Trophoblast cell (in vitro differentiated cells and primary cell): ENCODE measurements around the gene ALPI.
"Not testable (repeated sequence)": the region's sequence is repeated elsewhere in the genome, so short reads cannot be mapped to it uniquely, and the experiment has no call there.

Experiments
- DNase-seq, 2 donors: peaks; one replicate each; pipeline ENCODE4 v3.0.0-alpha.2; 2016
- H2AFZ ChIP-seq: 2 replicates; pipeline ENCODE4 v1.6.1; 2013; ENCODE audit warnings: low read length, moderate library complexity, mild to moderate bottlenecking; ENCODE audit not compliant: insufficient read depth, poor library complexity
- H2AK5ac ChIP-seq: 2 replicates; pipeline ENCODE4 v1.6.1; 2013; ENCODE audit warnings: mild to moderate bottlenecking, low read length
- H2BK120ac ChIP-seq: 2 replicates; pipeline ENCODE4 v1.6.1; 2013; ENCODE audit warnings: low read length, mild to moderate bottlenecking, moderate library complexity; ENCODE audit not compliant: insufficient read depth, poor library complexity
- H2BK12ac ChIP-seq: 2 replicates; pipeline ENCODE4 v1.6.1; 2013; ENCODE audit warnings: mild to moderate bottlenecking, low read length, moderate library complexity
- H2BK5ac ChIP-seq: 2 replicates; pipeline ENCODE4 v1.6.1; 2013; ENCODE audit warnings: low read length, low read depth, moderate library complexity, mild to moderate bottlenecking; ENCODE audit not compliant: poor library complexity
- H3K14ac ChIP-seq: 2 replicates; pipeline ENCODE4 v1.6.1; 2013; ENCODE audit warnings: mild to moderate bottlenecking, low read length
- H3K18ac ChIP-seq: 2 replicates; pipeline ENCODE4 v1.6.1; 2013; ENCODE audit warnings: mild to moderate bottlenecking, low read length
- H3K23ac ChIP-seq: 2 replicates; pipeline ENCODE4 v1.6.1; 2013; ENCODE audit warnings: low read length
- H3K27ac ChIP-seq: 2 replicates; pipeline ENCODE4 v1.5.1; 2013; ENCODE audit warnings: low read depth, mild to moderate bottlenecking, inconsistent platforms, low read length, moderate library complexity
- H3K27me3 ChIP-seq: 2 replicates; pipeline ENCODE4 v1.6.1; 2013; ENCODE audit warnings: inconsistent platforms, mild to moderate bottlenecking, low read length, moderate library complexity; ENCODE audit not compliant: insufficient read depth
- H3K36me3 ChIP-seq, 2 experiments: 1 replicate in 1 of 2; 2 replicates in 1 of 2; pipeline ENCODE4 v1.6.1; 2013; ENCODE audit warnings: low read length in 2 of 2, mild to moderate bottlenecking in 2 of 2, moderate library complexity in 1 of 2; ENCODE audit not compliant: insufficient read depth in 2 of 2, control insufficient read depth in 1 of 2
- H3K4ac ChIP-seq: 2 replicates; pipeline ENCODE4 v1.6.1; 2013; ENCODE audit warnings: low read depth, mild to moderate bottlenecking, low read length, moderate library complexity
- H3K4me1 ChIP-seq, 2 experiments: 1 replicate in 1 of 2; 2 replicates in 1 of 2; pipeline ENCODE4 v1.6.1; 2013; ENCODE audit warnings: low read length in 2 of 2, mild to moderate bottlenecking in 2 of 2, moderate library complexity in 1 of 2; ENCODE audit not compliant: insufficient read depth in 2 of 2, control insufficient read depth in 1 of 2
- H3K4me2 ChIP-seq: 2 replicates; pipeline ENCODE4 v1.6.1; 2013; ENCODE audit warnings: inconsistent platforms, mild to moderate bottlenecking, low read length, moderate library complexity
- H3K4me3 ChIP-seq: 2 replicates; pipeline ENCODE4 v1.5.1; 2013; ENCODE audit warnings: mild to moderate bottlenecking, low read depth, low read length, inconsistent platforms
- H3K79me1 ChIP-seq: one replicate; pipeline ENCODE4 v1.6.1; 2013; ENCODE audit warnings: low read length
- H3K79me2 ChIP-seq: 2 replicates; pipeline ENCODE4 v1.6.1; 2013; ENCODE audit warnings: low read length, mild to moderate bottlenecking; ENCODE audit not compliant: control insufficient read depth, insufficient read depth, poor library complexity
- H3K9ac ChIP-seq: 2 replicates; pipeline ENCODE4 v1.6.1; 2013; ENCODE audit warnings: mild to moderate bottlenecking, low read length
- H3K9me3 ChIP-seq: 2 replicates; pipeline ENCODE4 v1.6.1; 2013; ENCODE audit warnings: low read depth, mild to moderate bottlenecking, control low read depth, inconsistent platforms, low read length; ENCODE audit not compliant: insufficient read depth
- H4K12ac ChIP-seq: 2 replicates; pipeline ENCODE4 v1.6.1; 2013; ENCODE audit warnings: low read depth, mild to moderate bottlenecking, low read length, moderate library complexity
- H4K8ac ChIP-seq: 2 replicates; pipeline ENCODE4 v1.6.1; 2013; ENCODE audit warnings: low read depth, mild to moderate bottlenecking, low read length, moderate library complexity
- H4K91ac ChIP-seq: one replicate; pipeline ENCODE4 v1.6.1; 2013; ENCODE audit warnings: low read depth, mild to moderate bottlenecking, low read length, moderate library complexity
- WGBS: extraction: QIAGEN DNeasy Blood & Tissue Kit; methylation state at CpG from one replicate; pipeline ENCODE4 v1.1.7; 2013; ENCODE audit warnings: missing lambda C conversion rate; ENCODE audit not compliant: insufficient read length, insufficient coverage; ENCODE audit errors: extremely low coverage; 5-methylcytosine and 5-hydroxymethylcytosine counted together

Gene ALPI

GRCh38 chr2:232420463-232421188 is 35.3 kb upstream of the ALPI start:
- no peak overlapping the region for H3K18ac ChIP-seq
- no peak overlapping the region for H2BK120ac ChIP-seq
- H2BK12ac ChIP-seq, result no peak overlapping the region
- no peaks in the 10 kb centered on the region for H3K79me1 ChIP-seq
- no peak overlapping the region for H3K9ac ChIP-seq
- H3K4me1 ChIP-seq, result peaks cover 21 to 25% of the 10 kb centered on the region in 2 experiments
- H4K12ac ChIP-seq, result no peak overlapping the region
- no peak overlapping the region for H2AK5ac ChIP-seq
- H2BK5ac ChIP-seq, result no peak overlapping the region
- peak overlapping the region; percentile 32 for H2AFZ ChIP-seq
- H3K27me3 ChIP-seq, result peaks cover 35% of the 10 kb centered on the region
- H3K14ac ChIP-seq, result peak overlapping the region; percentile 18
- no CpG with 5 or more reads among the region's 79 CpGs for WGBS
- H3K4me2 ChIP-seq, result peak overlapping the region; percentile 76
- peak overlapping the region; percentile 51 for H3K4me3 ChIP-seq
- H3K23ac ChIP-seq, result no peak overlapping the region
- no peaks in the 10 kb centered on the region for H3K79me2 ChIP-seq
- H3K36me3 ChIP-seq, result no peaks in the 10 kb centered on the region
- H3K4ac ChIP-seq, result no peak overlapping the region
- no peak overlapping the region for H4K8ac ChIP-seq
- H3K27ac ChIP-seq, result no peak overlapping the region
- peak; percentile 48 to 70 for DNase-seq
- peaks cover 13% of the 10 kb centered on the region for H3K9me3 ChIP-seq
- H4K91ac ChIP-seq, result no peak overlapping the region

DNA sequence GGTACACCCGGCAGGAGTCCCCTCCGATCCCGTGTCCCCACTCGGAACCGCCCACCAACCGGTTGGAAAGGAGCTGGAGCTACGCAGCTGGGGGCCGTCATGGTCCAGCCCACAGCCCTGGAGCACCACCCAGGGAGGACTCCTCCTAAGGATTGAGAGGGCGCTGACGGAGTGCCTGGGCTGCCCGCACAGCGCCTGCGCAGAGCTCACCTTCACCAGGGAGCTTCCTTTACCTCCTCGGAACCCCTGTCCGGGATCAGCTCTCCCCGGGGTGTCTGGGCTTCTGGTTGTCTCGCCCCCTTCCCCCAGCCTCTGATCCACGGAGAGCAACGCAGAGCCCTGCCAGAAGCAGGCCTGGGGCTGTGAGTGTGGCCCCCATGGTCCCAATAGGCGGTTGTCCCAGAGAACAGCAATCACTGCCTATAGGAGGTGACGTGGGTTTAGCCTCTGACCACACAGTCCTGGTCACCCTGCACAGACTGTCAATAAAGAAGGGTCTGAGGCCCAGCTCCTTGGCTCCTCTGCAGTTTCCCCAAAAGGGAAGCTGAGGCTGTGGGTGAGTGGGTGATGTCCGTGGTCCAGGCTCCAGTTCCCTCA is 34.7 kb upstream of the ALPI start:
- H4K12ac ChIP-seq, result no peak overlapping the region
- H3K9ac ChIP-seq, result no peak overlapping the region

DNA sequence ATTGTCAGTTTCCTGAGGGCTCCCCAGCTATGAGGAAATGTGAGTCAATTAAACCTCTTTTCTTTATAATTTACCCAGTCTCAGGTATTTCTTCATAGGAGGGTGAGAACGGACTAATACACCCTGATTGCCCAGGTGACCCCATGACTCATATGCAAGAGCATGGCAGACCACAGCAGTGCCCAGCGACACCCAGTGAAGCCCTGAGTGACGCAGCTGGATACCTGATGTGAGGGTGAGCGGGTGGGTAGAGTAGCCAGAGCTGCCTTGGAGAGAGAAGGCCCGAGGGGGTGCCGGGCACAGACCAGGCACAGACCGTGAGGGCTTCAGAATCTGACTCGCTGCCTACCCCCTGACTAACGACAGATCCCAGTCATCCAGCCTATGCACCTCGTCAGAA is 33.9 kb upstream of the ALPI start:
- peak overlapping the region; percentile 21 for H3K4me3 ChIP-seq
- H2BK120ac ChIP-seq, result no peak overlapping the region
- H2BK12ac ChIP-seq, result no peak overlapping the region
- no peak overlapping the region for H4K8ac ChIP-seq
- H3K27me3 ChIP-seq, result peaks cover 35% of the 10 kb centered on the region
- H3K4me1 ChIP-seq, result peaks cover 21 to 25% of the 10 kb centered on the region in 2 experiments
- no peaks in the 10 kb centered on the region for H3K36me3 ChIP-seq
- WGBS, result no CpG with 5 or more reads among the region's 10 CpGs
- H3K23ac ChIP-seq, result no peak overlapping the region
- H3K18ac ChIP-seq, result no peak overlapping the region
- no peak overlapping the region for H3K4me2 ChIP-seq
- H3K79me1 ChIP-seq, result no peaks in the 10 kb centered on the region
- H4K91ac ChIP-seq, result no peak overlapping the region
- DNase-seq, result no peak
- no peak overlapping the region for H3K9ac ChIP-seq
- no peak overlapping the region for H4K12ac ChIP-seq
- H3K79me2 ChIP-seq, result no peaks in the 10 kb centered on the region
- H3K9me3 ChIP-seq, result peaks cover 9% of the 10 kb centered on the region
- H3K4ac ChIP-seq, result no peak overlapping the region
- no peak overlapping the region for H2AK5ac ChIP-seq
- H2BK5ac ChIP-seq, result no peak overlapping the region
- no peak overlapping the region for H3K14ac ChIP-seq
- no peak overlapping the region for H3K27ac ChIP-seq
- no peak overlapping the region for H2AFZ ChIP-seq

More for the DNA sequence above, 34.7 kb upstream of the ALPI start:
- Histone ChIP-seq H2BK120ac (no peak overlapping the region), H3K4me1 (peaks cover 21 to 25% of the 10 kb centered on the region in 2 experiments), H2AFZ (peak overlapping the region; percentile 32), H3K36me3 (no peaks in the 10 kb centered on the region), H3K27ac (no peak overlapping the region), H3K4ac (no peak overlapping the region), H3K23ac (no peak overlapping the region), H3K27me3 (peaks cover 35% of the 10 kb centered on the region), H2AK5ac (no peak overlapping the region), H3K4me3 (peak overlapping the region; percentile 51), H3K79me2 (no peaks in the 10 kb centered on the region), H4K91ac (no peak overlapping the region), H3K79me1 (no peaks in the 10 kb centered on the region), H2BK5ac (no peak overlapping the region), H3K14ac (peak overlapping the region; percentile 18), H4K8ac (no peak overlapping the region), H3K9me3 (peaks cover 9% of the 10 kb centered on the region), H2BK12ac (no peak overlapping the region), H3K18ac (no peak overlapping the region), H3K4me2 (peak overlapping the region; percentile 76)
- DNase-seq, result peak in 1 of 2 donors; percentile 15
- WGBS, result no CpG with 5 or more reads among the region's 22 CpGs

DNA sequence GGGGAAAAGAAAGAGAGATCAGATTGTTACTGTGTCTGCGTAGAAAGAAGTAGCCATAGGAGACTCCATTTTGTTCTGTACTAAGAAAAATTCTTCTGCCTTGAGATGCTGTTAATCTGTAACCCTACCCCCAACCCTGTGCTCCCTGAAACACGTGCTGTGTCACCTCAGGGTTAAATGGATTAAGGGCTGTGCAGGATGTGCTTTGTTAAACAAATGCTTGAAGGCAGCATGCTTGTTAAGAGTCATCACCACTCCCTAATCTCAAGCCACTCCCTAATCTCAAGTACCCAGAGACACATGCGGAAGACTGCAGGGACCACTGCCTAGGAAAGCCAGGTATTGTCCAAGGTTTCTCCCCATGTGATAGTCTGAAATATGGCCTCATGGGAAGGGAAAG is 33.0 kb upstream of the ALPI start:
- not testable (repeated sequence) for H3K18ac ChIP-seq, H4K8ac ChIP-seq
- WGBS, result no CpG with 5 or more reads among the region's 3 CpGs

More for the DNA sequence above, 33.0 kb upstream of the ALPI start:
- not testable (repeated sequence) for H3K4me3 ChIP-seq, H2AK5ac ChIP-seq, H3K36me3 ChIP-seq, H3K14ac ChIP-seq, H3K27ac ChIP-seq, H3K4me2 ChIP-seq, H3K23ac ChIP-seq, H3K9me3 ChIP-seq, H4K91ac ChIP-seq, H3K79me2 ChIP-seq, H2BK120ac ChIP-seq, H3K4ac ChIP-seq, H2BK5ac ChIP-seq, H3K79me1 ChIP-seq, H2AFZ ChIP-seq, H3K9ac ChIP-seq, H4K12ac ChIP-seq, DNase-seq, H2BK12ac ChIP-seq
- Histone ChIP-seq H3K27me3 (peaks cover 34% of the 10 kb centered on the region), H3K4me1 (peaks cover 21 to 25% of the 10 kb centered on the region in 2 experiments)
